GM20000 (cell line): Measurements from ENCODE around the gene RAD52.
"Not testable (repeated sequence)": the region's sequence is repeated elsewhere in the genome, so short reads cannot be mapped to it uniquely, and the experiment has no call there.

Experiments used
- DNase-seq: peaks from one replicate; pipeline ENCODE4 v3.0.0; 2012; ENCODE audit warnings: low spot score
- CTCF ChIP-seq: IDR thresholded peaks from 2 replicates; pipeline ENCODE4 v1.5.1; 2012; ENCODE audit warnings: mild to moderate bottlenecking, control low read depth; ENCODE audit errors: extremely low read depth, missing control alignments

Gene RAD52

GRCh38 chr12:946631-947030 lies 2.9 kb downstream of the RAD52 start:
- no peak for DNase-seq
- TF ChIP-seq CTCF: no peak

GRCh38 chr12:946212-946611 lies 3.3 kb downstream of the RAD52 start:
- no peak for DNase-seq
- no peak for TF ChIP-seq CTCF

GRCh38 chr12:944211-944610 lies 5.3 kb downstream of the RAD52 start:
- no peak for TF ChIP-seq CTCF
- DNase-seq: no peak

GRCh38 chr12:943051-943450 lies 6.4 kb downstream of the RAD52 start:
- DNase-seq: no peak
- TF ChIP-seq CTCF: no peak

- no peak for DNase-seq
- no peak for TF ChIP-seq CTCF
These were observed 10.7 kb downstream of the RAD52 start for GRCh38 chr12:938810-939209.

GRCh38 chr12:936377-937345 lies 12.8 kb downstream of the RAD52 start:
- no peak for DNase-seq
- no peak for TF ChIP-seq CTCF

- not testable (repeated sequence) for DNase-seq
These were observed 13.6 kb downstream of the RAD52 start for GRCh38 chr12:935891-936290.

GRCh38 chr12:931591-931990 lies 17.9 kb downstream of the RAD52 start:
- TF ChIP-seq CTCF: no peak

More at GRCh38 chr12:931591-931990, 17.9 kb downstream of the RAD52 start:
- DNase-seq: no peak
